ENCODE data around the gene GRK5.

GRK5 gene

GRCh38 chr10:119279441-119279840 is 72.1 kb downstream of the GRK5 start:
- no peak for DNase-seq

GRCh38 chr10:119281581-119282071 is 74.3 kb downstream of the GRK5 start:
- DNase-seq = no peak

- no peak for DNase-seq
These were observed 75.1 kb downstream of the GRK5 start for GRCh38 chr10:119282446-119282845.

- no peak for DNase-seq
These were observed 76.0 kb downstream of the GRK5 start for GRCh38 chr10:119283387-119283786.

GRCh38 chr10:119283818-119284217 is 76.4 kb downstream of the GRK5 start:
- DNase-seq = no peak

- no peak for DNase-seq
These were observed 77.3 kb downstream of the GRK5 start for GRCh38 chr10:119284679-119285096.

GRCh38 chr10:119285495-119286267 is 78.3 kb downstream of the GRK5 start:
- DNase-seq = no peak

- DNase-seq = no peak
These were observed 79.1 kb downstream of the GRK5 start for GRCh38 chr10:119286516-119286915.

- no peak for DNase-seq
These were observed 79.7 kb downstream of the GRK5 start for GRCh38 chr10:119286983-119287633.

GRCh38 chr10:119288574-119289001 is 81.2 kb downstream of the GRK5 start:
- no peak for DNase-seq

- no peak for DNase-seq
These were observed 82.0 kb downstream of the GRK5 start for GRCh38 chr10:119289227-119289920.

- no peak for DNase-seq
These were observed 83.1 kb downstream of the GRK5 start for GRCh38 chr10:119290301-119291048.

GRCh38 chr10:119291223-119291900 is 84.0 kb downstream of the GRK5 start:
- DNase-seq = no peak

- no peak for DNase-seq
These were observed 85.8 kb downstream of the GRK5 start for GRCh38 chr10:119292968-119293760.

- no peak for DNase-seq
These were observed 89.3 kb downstream of the GRK5 start for GRCh38 chr10:119296703-119297102.

- no peak for DNase-seq
These were observed 90.0 kb downstream of the GRK5 start for GRCh38 chr10:119297207-119297968.

GRCh38 chr10:119298810-119299209 is 91.4 kb downstream of the GRK5 start:
- DNase-seq = no peak

GRCh38 chr10:119299531-119299930 is 92.2 kb downstream of the GRK5 start:
- DNase-seq = no peak

- no peak for DNase-seq
These were observed 94.0 kb downstream of the GRK5 start for GRCh38 chr10:119301397-119301796.

- no peak for DNase-seq
These were observed 94.8 kb downstream of the GRK5 start for GRCh38 chr10:119302172-119302571.
